Ectodermal cell (in vitro differentiated cells): ENCODE results near the gene POLN.

ENCODE experiments used
- H3K27ac ChIP-seq: 2 replicates; pipeline ENCODE4 v1.7.0; 2013; ENCODE audit warnings: mild to moderate bottlenecking, low read depth, low read length; ENCODE audit not compliant: insufficient read depth, poor library complexity, severe bottlenecking
- H3K27me3 ChIP-seq: 2 replicates; pipeline ENCODE4 v1.7.0; 2013; ENCODE audit warnings: mild to moderate bottlenecking, low read length; ENCODE audit not compliant: insufficient read depth, control insufficient read depth, poor library complexity, severe bottlenecking
- H3K36me3 ChIP-seq: one replicate; pipeline ENCODE4 v1.7.0; 2013; ENCODE audit warnings: low read length; ENCODE audit not compliant: control insufficient read depth, insufficient read depth
- H3K4me1 ChIP-seq: one replicate; pipeline ENCODE4 v1.7.0; 2013; ENCODE audit warnings: low read length; ENCODE audit not compliant: control insufficient read depth, insufficient read depth
- H3K4me3 ChIP-seq: 2 replicates; pipeline ENCODE4 v1.7.0; 2013; ENCODE audit warnings: low read depth, low read length, control low read depth; ENCODE audit not compliant: insufficient read depth
- H3K9me3 ChIP-seq: 2 replicates; pipeline ENCODE4 v1.7.0; 2013; ENCODE audit warnings: mild to moderate bottlenecking, low read length, moderate library complexity; ENCODE audit not compliant: control insufficient read depth
- WGBS, 2 experiments: methylation state at CpG; one replicate each; pipeline ENCODE4 v1.1.7; 2013; ENCODE audit warnings: missing lambda C conversion rate in 2 of 2; 5-methylcytosine and 5-hydroxymethylcytosine counted together

Gene POLN

GRCh38 chr4:2092669-2093053, 149.3 kb downstream of the POLN start:
- Histone ChIP-seq H3K27me3 (no peaks in the 10 kb centered on the region), H3K4me1 (peaks cover 8% of the 10 kb centered on the region), H3K9me3 (no peaks in the 10 kb centered on the region), H3K27ac (no peak overlapping the region), H3K4me3 (no peak overlapping the region), H3K36me3 (no peaks in the 10 kb centered on the region)
- WGBS, 2 experiments = 84% methylated on average over 6 of the region's 6 CpGs

GRCh38 chr4:2091990-2092668, 149.8 kb downstream of the POLN start:
- Histone ChIP-seq H3K4me3 (no peak overlapping the region), H3K27ac (no peak overlapping the region)
- WGBS, 2 experiments = 89 to 90% methylated on average over 15 of the region's 15 CpGs

GRCh38 chr4:2090642-2091041, 151.3 kb downstream of the POLN start:
- Histone ChIP-seq H3K27ac (no peak overlapping the region), H3K4me1 (peaks cover 8% of the 10 kb centered on the region), H3K27me3 (no peaks in the 10 kb centered on the region), H3K36me3 (no peaks in the 10 kb centered on the region), H3K9me3 (no peaks in the 10 kb centered on the region), H3K4me3 (no peak overlapping the region)
- 92 to 100% methylated on average over 1 of the region's 1 CpG for WGBS, 2 experiments

More at GRCh38 chr4:2091990-2092668, 149.8 kb downstream of the POLN start:
- H3K27me3 ChIP-seq = no peaks in the 10 kb centered on the region
- no peaks in the 10 kb centered on the region for H3K9me3 ChIP-seq
- H3K36me3 ChIP-seq = no peaks in the 10 kb centered on the region
- peaks cover 8% of the 10 kb centered on the region for H3K4me1 ChIP-seq

- Histone ChIP-seq H3K9me3 (no peaks in the 10 kb centered on the region), H3K4me3 (no peak overlapping the region), H3K27ac (no peak overlapping the region), H3K27me3 (no peaks in the 10 kb centered on the region), H3K36me3 (no peaks in the 10 kb centered on the region), H3K4me1 (peaks cover 8% of the 10 kb centered on the region)
- WGBS, 2 experiments = 77 to 100% methylated on average over 1 of the region's 1 CpG
Observed at GRCh38 chr4:2089222-2089621, 152.7 kb downstream of the POLN start.

GRCh38 chr4:2087170-2087569, 154.8 kb downstream of the POLN start:
- Histone ChIP-seq H3K36me3 (no peaks in the 10 kb centered on the region), H3K27me3 (no peaks in the 10 kb centered on the region), H3K4me1 (peaks cover 2% of the 10 kb centered on the region), H3K9me3 (no peaks in the 10 kb centered on the region), H3K4me3 (no peak overlapping the region), H3K27ac (no peak overlapping the region)

- WGBS, 2 experiments = 88 to 93% methylated on average over 8 of the region's 8 CpGs
- Histone ChIP-seq H3K4me1 (no peaks in the 10 kb centered on the region), H3K27ac (no peak overlapping the region), H3K4me3 (no peak overlapping the region), H3K27me3 (no peaks in the 10 kb centered on the region), H3K9me3 (no peaks in the 10 kb centered on the region), H3K36me3 (no peaks in the 10 kb centered on the region)
Observed at GRCh38 chr4:2085496-2085901, 156.4 kb downstream of the POLN start.

GRCh38 chr4:2084316-2084715, 157.6 kb downstream of the POLN start:
- 91 to 92% methylated on average over 13 of the region's 13 CpGs for WGBS, 2 experiments
- H3K4me1 ChIP-seq = peaks cover 3% of the 10 kb centered on the region
- no peak overlapping the region for H3K4me3 ChIP-seq
- H3K9me3 ChIP-seq = no peaks in the 10 kb centered on the region
- H3K27me3 ChIP-seq = no peaks in the 10 kb centered on the region
- no peak overlapping the region for H3K27ac ChIP-seq
- H3K36me3 ChIP-seq = no peaks in the 10 kb centered on the region

GRCh38 chr4:2083826-2084160, 158.1 kb downstream of the POLN start:
- peaks cover 3% of the 10 kb centered on the region for H3K4me1 ChIP-seq
- no peaks in the 10 kb centered on the region for H3K36me3 ChIP-seq
- H3K27me3 ChIP-seq = no peaks in the 10 kb centered on the region
- 86 to 89% methylated on average over 6 of the region's 6 CpGs for WGBS, 2 experiments
- H3K4me3 ChIP-seq = no peak overlapping the region
- no peaks in the 10 kb centered on the region for H3K9me3 ChIP-seq
- H3K27ac ChIP-seq = no peak overlapping the region

GRCh38 chr4:2083116-2083825, 158.7 kb downstream of the POLN start:
- Histone ChIP-seq H3K27ac (no peak overlapping the region), H3K27me3 (no peaks in the 10 kb centered on the region), H3K4me3 (no peak overlapping the region), H3K9me3 (no peaks in the 10 kb centered on the region), H3K36me3 (no peaks in the 10 kb centered on the region), H3K4me1 (peaks cover 3% of the 10 kb centered on the region)
- WGBS, 2 experiments = 91 to 92% methylated on average over 15 of the region's 15 CpGs

GRCh38 chr4:2082627-2083026, 159.3 kb downstream of the POLN start:
- Histone ChIP-seq H3K27ac (no peak overlapping the region), H3K4me1 (peaks cover 3% of the 10 kb centered on the region), H3K27me3 (no peaks in the 10 kb centered on the region), H3K36me3 (no peaks in the 10 kb centered on the region), H3K4me3 (no peak overlapping the region), H3K9me3 (no peaks in the 10 kb centered on the region)
- 96 to 97% methylated on average over 4 of the region's 4 CpGs for WGBS, 2 experiments
